Ectodermal cell (in vitro differentiated cells): ENCODE measurements around the gene BMPR1A. TPM values are rescaled to one million over a fixed set of nuclear protein-coding genes. Genes with fewer than 3 reads are reported as not detected.

Experiments used
- H3K27ac ChIP-seq: 2 replicates; pipeline ENCODE4 v1.7.0; 2013; ENCODE audit warnings: mild to moderate bottlenecking, low read depth, low read length; ENCODE audit not compliant: insufficient read depth, poor library complexity, severe bottlenecking
- H3K27me3 ChIP-seq: 2 replicates; pipeline ENCODE4 v1.7.0; 2013; ENCODE audit warnings: mild to moderate bottlenecking, low read length; ENCODE audit not compliant: insufficient read depth, control insufficient read depth, poor library complexity, severe bottlenecking
- H3K36me3 ChIP-seq: one replicate; pipeline ENCODE4 v1.7.0; 2013; ENCODE audit warnings: low read length; ENCODE audit not compliant: control insufficient read depth, insufficient read depth
- H3K4me1 ChIP-seq: one replicate; pipeline ENCODE4 v1.7.0; 2013; ENCODE audit warnings: low read length; ENCODE audit not compliant: control insufficient read depth, insufficient read depth
- H3K4me3 ChIP-seq: 2 replicates; pipeline ENCODE4 v1.7.0; 2013; ENCODE audit warnings: low read depth, low read length, control low read depth; ENCODE audit not compliant: insufficient read depth
- H3K9me3 ChIP-seq: 2 replicates; pipeline ENCODE4 v1.7.0; 2013; ENCODE audit warnings: mild to moderate bottlenecking, low read length, moderate library complexity; ENCODE audit not compliant: control insufficient read depth
- WGBS, 2 experiments: methylation state at CpG; one replicate each; pipeline ENCODE4 v1.1.7; 2013; ENCODE audit warnings: missing lambda C conversion rate in 2 of 2; 5-methylcytosine and 5-hydroxymethylcytosine counted together
- polyA plus RNA-seq, 4 experiments: library from polyadenylated mRNA; stranded (reverse); fragments of 50-300 nt; gene quantifications; one replicate each; pipeline ENCODE4 v1.2.3, GENCODE V29; 2013

Gene BMPR1A
- 40.5 TPM for polyA plus RNA-seq (2013, experiment 1 of 4)
- 42.2 TPM for polyA plus RNA-seq (2013, experiment 2 of 4)
- 39.8 TPM for polyA plus RNA-seq (2013, experiment 3 of 4)
- 41.3 TPM for polyA plus RNA-seq (2013, experiment 4 of 4)

GRCh38 chr10:86756511-86757112, at the start of gene BMPR1A:
Gene BMPR1A, plus strand, starts transcription at chr10:86756619. Its CDS starts 119,400 bp downstream, at chr10:86876019.
- Histone ChIP-seq H3K27me3 (no peaks in the 10 kb centered on the region), H3K36me3 (no peaks in the 10 kb centered on the region), H3K4me1 (peaks cover 10% of the 10 kb centered on the region), H3K27ac (peak within 1 kb of the TSS; percentile 92), H3K9me3 (no peaks in the 10 kb centered on the region), H3K4me3 (peak within 1 kb of the TSS; percentile 87)
- 0% methylated on average over 81 to 85 of the region's 85 CpGs for WGBS, 2 experiments

GRCh38 chr10:86706977-86707376, 49.4 kb upstream of the BMPR1A start:
- Histone ChIP-seq H3K4me3 (no peak overlapping the region), H3K27me3 (no peaks in the 10 kb centered on the region), H3K9me3 (no peaks in the 10 kb centered on the region), H3K27ac (no peak overlapping the region), H3K4me1 (peaks cover 13% of the 10 kb centered on the region), H3K36me3 (no peaks in the 10 kb centered on the region)
- 97 to 100% methylated on average over 1 of the region's 1 CpG for WGBS, 2 experiments

DNA sequence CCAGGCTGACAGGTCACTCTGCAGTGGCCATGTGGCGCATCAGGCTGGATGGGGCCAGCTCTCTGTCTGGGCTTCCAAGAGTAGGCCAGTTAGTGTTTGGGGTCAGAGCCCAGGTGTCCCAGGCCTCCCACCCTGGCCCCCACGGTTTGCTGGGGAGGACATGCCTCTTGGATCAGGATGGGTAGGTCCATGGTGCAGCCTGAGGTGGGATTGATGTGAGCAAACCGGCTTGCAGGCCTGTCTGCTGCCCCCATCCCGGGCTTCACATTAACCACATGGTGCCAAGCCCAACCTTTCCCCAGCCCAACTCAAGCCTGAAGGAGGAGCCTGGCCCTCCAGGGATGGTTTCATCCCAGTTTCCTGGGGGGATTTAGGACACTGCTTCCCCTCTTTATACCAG, 48.9 kb upstream of the BMPR1A start:
- Histone ChIP-seq H3K4me1 (peaks cover 13% of the 10 kb centered on the region), H3K27ac (no peak overlapping the region), H3K36me3 (no peaks in the 10 kb centered on the region), H3K9me3 (no peaks in the 10 kb centered on the region), H3K4me3 (no peak overlapping the region), H3K27me3 (no peaks in the 10 kb centered on the region)
- WGBS, 2 experiments: 69 to 80% methylated on average over 4 of the region's 4 CpGs

DNA sequence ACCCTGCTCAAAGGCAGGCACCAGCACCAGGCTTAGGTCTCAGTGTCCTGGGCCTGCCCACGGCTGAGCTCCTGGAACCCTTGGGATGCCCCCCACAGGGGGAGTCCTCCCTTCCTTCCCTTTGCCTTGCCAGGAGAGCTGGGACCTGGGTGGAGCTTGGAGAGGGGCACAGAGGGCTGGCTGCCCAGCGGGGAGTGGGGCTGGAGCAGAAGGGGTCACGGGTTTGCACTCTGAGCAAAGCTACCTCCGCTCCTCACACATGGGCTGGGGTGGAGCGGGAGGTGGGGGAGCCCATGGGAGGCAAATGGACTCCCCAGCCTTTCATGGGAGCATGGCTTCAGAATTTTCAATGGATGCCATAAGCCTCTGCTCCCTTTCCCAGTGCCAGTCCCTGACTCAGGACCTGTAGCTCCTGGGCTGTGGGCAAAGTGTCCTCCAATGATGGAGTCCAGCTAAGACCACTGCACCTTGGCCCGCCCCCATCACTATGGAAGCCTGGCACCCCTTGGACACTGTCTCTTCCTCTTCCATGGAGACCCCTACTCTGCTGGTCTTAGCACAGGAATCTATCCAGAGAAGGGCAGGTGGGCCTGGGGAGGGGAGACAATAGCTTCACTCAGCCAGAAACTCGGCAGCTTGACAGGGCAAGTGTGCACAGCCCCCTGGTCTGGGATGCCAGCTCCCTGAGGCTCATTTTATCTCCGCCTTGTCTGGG, 48.2 kb upstream of the BMPR1A start:
- peaks cover 13% of the 10 kb centered on the region for H3K4me1 ChIP-seq
- H3K27me3 ChIP-seq: no peaks in the 10 kb centered on the region
- H3K9me3 ChIP-seq: no peaks in the 10 kb centered on the region
- no peak overlapping the region for H3K27ac ChIP-seq
- H3K4me3 ChIP-seq: no peak overlapping the region
- H3K36me3 ChIP-seq: no peaks in the 10 kb centered on the region
- 86 to 90% methylated on average over 8 of the region's 8 CpGs for WGBS, 2 experiments

DNA sequence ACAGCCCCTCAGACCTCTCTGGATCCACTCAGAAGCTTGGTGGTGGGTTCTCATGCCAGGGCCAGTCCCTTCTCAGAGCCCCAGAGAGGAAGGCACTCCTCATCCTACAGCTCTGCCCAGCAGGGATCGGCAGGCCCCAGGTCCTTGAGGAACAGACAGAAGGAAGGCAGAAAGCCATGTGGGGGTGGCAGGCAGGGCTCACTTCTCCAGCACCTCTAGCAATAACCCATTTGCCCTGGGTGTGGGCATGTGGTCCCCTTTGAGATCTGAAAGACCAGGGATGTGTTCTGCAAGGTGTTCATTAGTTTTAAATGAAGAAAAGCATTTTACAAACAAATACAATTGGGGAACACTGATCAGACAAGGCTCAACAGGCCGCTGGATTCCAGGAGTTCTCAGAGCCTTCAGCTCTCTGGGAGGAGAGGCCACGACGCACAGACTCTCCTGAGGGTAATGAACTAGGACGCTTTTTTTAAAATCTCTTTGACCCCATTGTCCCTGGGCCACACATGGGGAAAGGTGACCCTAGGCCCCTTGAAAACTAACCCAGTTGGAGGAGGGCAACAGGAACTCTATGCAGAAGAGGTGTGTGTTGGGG, 47.5 kb upstream of the BMPR1A start:
- H3K9me3 ChIP-seq: no peaks in the 10 kb centered on the region
- WGBS, 2 experiments: 82 to 83% methylated on average over 5 of the region's 5 CpGs
- no peak overlapping the region for H3K27ac ChIP-seq
- no peaks in the 10 kb centered on the region for H3K27me3 ChIP-seq
- no peaks in the 10 kb centered on the region for H3K36me3 ChIP-seq
- H3K4me3 ChIP-seq: no peak overlapping the region
- peaks cover 13% of the 10 kb centered on the region for H3K4me1 ChIP-seq

DNA sequence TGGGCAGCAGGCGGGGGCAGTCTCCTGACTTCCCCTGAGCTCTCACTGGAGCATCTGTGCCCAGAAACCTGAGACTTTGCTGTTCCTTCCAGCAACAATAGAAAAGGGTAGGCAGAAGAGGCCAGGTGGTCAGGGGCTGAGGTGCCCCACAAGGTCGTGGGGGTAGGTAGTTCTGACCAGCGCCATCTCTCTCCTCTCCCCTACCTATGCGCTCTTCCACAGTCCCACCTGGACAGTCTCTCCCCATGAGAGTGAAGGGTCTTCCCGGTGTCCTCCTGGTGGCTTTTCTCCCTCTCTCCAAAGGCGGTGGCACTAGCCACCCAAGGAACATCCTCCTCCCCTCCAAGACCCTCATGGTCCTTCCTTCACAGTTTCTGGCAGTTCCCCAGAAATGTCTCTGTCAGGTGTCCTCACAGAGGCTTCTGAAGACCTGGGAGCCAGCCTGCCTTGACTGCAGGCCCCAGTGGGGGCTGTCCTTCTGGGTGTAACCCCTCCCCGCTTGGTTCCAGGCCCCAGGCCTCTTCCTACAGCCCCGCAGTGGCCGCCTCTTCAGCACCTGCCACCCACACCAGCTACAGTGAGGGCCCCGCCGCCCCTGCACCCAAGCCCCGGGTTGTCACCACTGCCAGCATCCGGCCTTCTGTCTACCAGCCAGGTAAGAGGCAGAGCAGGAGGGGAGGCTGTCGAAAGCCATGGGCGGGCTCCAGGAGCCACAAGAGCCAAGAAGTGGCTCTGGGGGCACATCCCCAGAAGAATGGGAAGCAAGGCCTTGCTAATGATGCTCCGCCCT, 46.8 kb upstream of the BMPR1A start:
- no peaks in the 10 kb centered on the region for H3K9me3 ChIP-seq
- 94 to 95% methylated on average over 16 of the region's 16 CpGs for WGBS, 2 experiments
- peaks cover 13% of the 10 kb centered on the region for H3K4me1 ChIP-seq
- H3K36me3 ChIP-seq: no peaks in the 10 kb centered on the region
- H3K27ac ChIP-seq: no peak overlapping the region
- no peaks in the 10 kb centered on the region for H3K27me3 ChIP-seq
- H3K4me3 ChIP-seq: no peak overlapping the region

DNA sequence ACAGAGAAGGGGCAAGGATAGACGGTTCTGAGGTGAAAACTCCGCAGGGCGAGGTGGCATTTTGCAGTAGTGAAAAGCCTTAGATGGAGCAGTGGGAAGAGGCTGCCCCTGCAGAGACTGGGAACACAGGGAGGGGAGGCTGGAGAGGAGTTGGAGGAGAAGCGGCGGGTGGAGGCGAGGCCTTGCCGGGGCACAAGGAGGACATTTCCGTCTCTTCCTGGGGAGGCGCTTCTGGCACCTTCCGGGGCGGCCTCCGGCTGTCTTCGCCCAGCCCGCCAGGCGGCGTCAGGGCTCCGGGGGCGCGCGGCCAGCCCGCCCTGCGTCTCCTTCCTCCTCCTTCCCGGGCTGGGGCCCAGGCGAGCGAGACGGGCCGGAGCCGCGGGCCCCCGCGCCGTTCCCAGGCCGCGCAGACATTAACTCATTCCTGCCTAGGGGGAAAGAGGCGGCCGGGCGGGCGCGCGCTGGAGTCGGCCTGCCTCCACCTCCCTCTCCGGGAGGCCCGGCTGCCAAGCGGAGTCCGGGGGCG, 45.4 kb upstream of the BMPR1A start:
- no peaks in the 10 kb centered on the region for H3K27me3 ChIP-seq
- peak overlapping the region; percentile 52 for H3K4me3 ChIP-seq
- no peaks in the 10 kb centered on the region for H3K36me3 ChIP-seq
- 6% methylated on average over 46 of the region's 46 CpGs for WGBS, 2 experiments
- peaks cover 13% of the 10 kb centered on the region for H3K4me1 ChIP-seq
- no peaks in the 10 kb centered on the region for H3K9me3 ChIP-seq
- peak overlapping the region; percentile 19 for H3K27ac ChIP-seq

- 1% methylated on average over 82 of the region's 82 CpGs for WGBS, 2 experiments
- no peaks in the 10 kb centered on the region for H3K27me3 ChIP-seq
These were observed 44.7 kb upstream of the BMPR1A start for GRCh38 chr10:86711513-86712316.

GRCh38 chr10:86712317-86712707, 44.1 kb upstream of the BMPR1A start:
- Histone ChIP-seq H3K9me3 (no peaks in the 10 kb centered on the region), H3K4me1 (peaks cover 13% of the 10 kb centered on the region), H3K27me3 (no peaks in the 10 kb centered on the region), H3K27ac (no peak overlapping the region), H3K36me3 (no peaks in the 10 kb centered on the region), H3K4me3 (peak overlapping the region; percentile 52)
- WGBS, 2 experiments: 48 to 55% methylated on average over 9 of the region's 9 CpGs

More at GRCh38 chr10:86711513-86712316, 44.7 kb upstream of the BMPR1A start:
- Histone ChIP-seq H3K4me3 (peak overlapping the region; percentile 52), H3K27ac (no peak overlapping the region), H3K9me3 (no peaks in the 10 kb centered on the region), H3K36me3 (no peaks in the 10 kb centered on the region), H3K4me1 (peaks cover 13% of the 10 kb centered on the region)
